K562 (cell line): ENCODE measurements around the gene RNF6. TPM values are rescaled to one million over a fixed set of nuclear protein-coding genes. Genes with fewer than 3 reads are reported as not detected.

ENCODE experiments used
- ARID1B ChIP-seq: fragments of 450-650 bp; IDR thresholded peaks from 2 replicates; pipeline ENCODE4 v1.6.1; 2016; ENCODE audit warnings: antibody characterized with exemption, mild to moderate bottlenecking, inconsistent platforms
- ASH1L ChIP-seq: fragments of 450-650 bp; IDR thresholded peaks from 2 replicates; pipeline ENCODE4 v1.6.1; 2018; ENCODE audit warnings: borderline replicate concordance, mild to moderate bottlenecking, low read depth; ENCODE audit not compliant: partially characterized antibody
- ESRRB ChIP-seq: fragments of 250-450 bp; sonication (Bioruptor Pico); IDR thresholded peaks from 2 replicates; pipeline ENCODE4 v1.5.0; 2020; ENCODE audit warnings: mild to moderate bottlenecking, moderate library complexity, borderline replicate concordance
- FOSL1 ChIP-seq: fragments of 200-800 bp; sonication (Bioruptor generic); conservative IDR thresholded peaks from 2 replicates; pipeline ENCODE4 v1.6.1; 2016; ENCODE audit warnings: missing genetic modification characterization, missing compliant biosample characterization
- KDM1A ChIP-seq, 2 experiments: fragments of 450-650 bp; IDR thresholded peaks; 2 replicates each; pipeline ENCODE4 v1.6.1; 2016; ENCODE audit warnings: mild to moderate bottlenecking in 2 of 2
- PRMT5 ChIP-seq: sonication (generic); formaldehyde crosslinking; IDR thresholded peaks from 2 replicates; pipeline ENCODE4 v1.5.0; 2020; ENCODE audit warnings: missing genetic modification reagents
- RCOR1 ChIP-seq, 2 experiments: IDR thresholded peaks; 2 replicates each; pipeline ENCODE4 v1.6.1; 2012; ENCODE audit warnings: low read depth in 2 of 2, low read length in 2 of 2, borderline replicate concordance in 1 of 2, improper control_type of control experiment in 1 of 2
- TBL1XR1 ChIP-seq, 2 experiments: IDR thresholded peaks; 2 replicates each; pipeline ENCODE4 v1.6.1; 2012; ENCODE audit warnings: improper control_type of control experiment in 2 of 2, low read length in 2 of 2, mild to moderate bottlenecking in 1 of 2
- TBP ChIP-seq: optimal IDR thresholded peaks from 2 replicates; pipeline ENCODE3; 2011; ENCODE audit warnings: low read depth, low read length, improper control_type of control experiment
- ZBTB1 ChIP-seq: sonication (generic); formaldehyde crosslinking; IDR thresholded peaks from 2 replicates; pipeline ENCODE4 v1.8.1; 2023; ENCODE audit warnings: missing genetic modification reagents, low read depth, mild to moderate bottlenecking, borderline replicate concordance
- ZBTB8A ChIP-seq: fragments of 450-650 bp; IDR thresholded peaks from 2 replicates; pipeline ENCODE4 v1.6.1; 2018; ENCODE audit warnings: mild to moderate bottlenecking, moderate library complexity; ENCODE audit not compliant: partially characterized antibody
- ZKSCAN1 ChIP-seq: fragments of 150-350 bp; IDR thresholded peaks from 2 replicates; pipeline ENCODE4 v1.6.1; 2016; ENCODE audit warnings: low read depth, low read length
- ZNF431 ChIP-seq: sonication (generic); formaldehyde crosslinking; IDR thresholded peaks from 2 replicates; pipeline ENCODE4 v1.8.0; 2022; ENCODE audit warnings: mild to moderate bottlenecking, missing genetic modification reagents
- polyA plus RNA-seq, 8 experiments: library from polyadenylated mRNA; depleted of rRNA in 4 of 8; stranded (reverse) in 5 of 8; unstranded in 3 of 8; fragments of >200 nt; fragmentation: Nextera tagmentation in 2 of 8; fragmentation: Illumina TruSeq in 1 of 8; extraction: Ambion mirVana in 2 of 8; extraction: Trizol in 1 of 8; gene quantifications; 2 replicates each; pipeline versions ENCODE4 v1.2.1 to v1.2.3, GENCODE V29; 2011 to 2014; ENCODE audit warnings: inconsistent platforms in 1 of 8, missing spikeins in 1 of 8
- total RNA-seq, 7 experiments: library from RNA; depleted of rRNA in 6 of 7; stranded (reverse); fragments of >200 nt in 6 of 7; fragmentation: Illumina TruSeq in 2 of 7; extraction: Trizol in 2 of 7; gene quantifications; 2 replicates each; pipeline versions ENCODE4 v1.2.1 to v1.2.3, GENCODE V29; 2011 to 2021; ENCODE audit warnings: low replicate concordance in 1 of 7
- TF ChIP-seq, protein P1 (sequence below): sonication (generic); formaldehyde crosslinking; IDR thresholded peaks from 2 replicates; pipeline ENCODE4 v1.8.0; 2023; ENCODE audit warnings: mild to moderate bottlenecking, missing genetic modification reagents
- TF ChIP-seq, protein P2 (sequence below): fragments of 450-650 bp; formaldehyde crosslinking; IDR thresholded peaks from 2 replicates; pipeline ENCODE4 v1.4.0; 2020; ENCODE audit warnings: mild to moderate bottlenecking, moderate library complexity
- TF ChIP-seq, protein P3 (sequence below): fragments of 250-450 bp; sonication (Bioruptor Pico); IDR thresholded peaks from 2 replicates; pipeline ENCODE4 v1.5.0; 2021; ENCODE audit warnings: mild to moderate bottlenecking, borderline replicate concordance
- TF ChIP-seq, protein P4 (sequence below): sonication (generic); formaldehyde crosslinking; IDR thresholded peaks from 2 replicates; pipeline ENCODE4 v1.8.1; 2022; ENCODE audit warnings: missing genetic modification reagents
- TF ChIP-seq, protein P5 (sequence below): sonication (generic); formaldehyde crosslinking; IDR thresholded peaks from 2 replicates; pipeline ENCODE4 v1.8.0; 2022; ENCODE audit warnings: mild to moderate bottlenecking, missing genetic modification reagents
- TF ChIP-seq, protein P6 (sequence below): fragments of 250-450 bp; sonication (Bioruptor Pico); IDR thresholded peaks from 2 replicates; pipeline ENCODE4 v1.8.0; 2021; ENCODE audit warnings: moderate library complexity, mild to moderate bottlenecking, inconsistent platforms

RNF6 gene
- total and polyA plus RNA-seq, 9 of the 15 experiments (the other 6 are each of a cell fraction or from before 2014, with no cell fraction given), result 12.0 to 31.4 (median 22.3) TPM

DNA sequence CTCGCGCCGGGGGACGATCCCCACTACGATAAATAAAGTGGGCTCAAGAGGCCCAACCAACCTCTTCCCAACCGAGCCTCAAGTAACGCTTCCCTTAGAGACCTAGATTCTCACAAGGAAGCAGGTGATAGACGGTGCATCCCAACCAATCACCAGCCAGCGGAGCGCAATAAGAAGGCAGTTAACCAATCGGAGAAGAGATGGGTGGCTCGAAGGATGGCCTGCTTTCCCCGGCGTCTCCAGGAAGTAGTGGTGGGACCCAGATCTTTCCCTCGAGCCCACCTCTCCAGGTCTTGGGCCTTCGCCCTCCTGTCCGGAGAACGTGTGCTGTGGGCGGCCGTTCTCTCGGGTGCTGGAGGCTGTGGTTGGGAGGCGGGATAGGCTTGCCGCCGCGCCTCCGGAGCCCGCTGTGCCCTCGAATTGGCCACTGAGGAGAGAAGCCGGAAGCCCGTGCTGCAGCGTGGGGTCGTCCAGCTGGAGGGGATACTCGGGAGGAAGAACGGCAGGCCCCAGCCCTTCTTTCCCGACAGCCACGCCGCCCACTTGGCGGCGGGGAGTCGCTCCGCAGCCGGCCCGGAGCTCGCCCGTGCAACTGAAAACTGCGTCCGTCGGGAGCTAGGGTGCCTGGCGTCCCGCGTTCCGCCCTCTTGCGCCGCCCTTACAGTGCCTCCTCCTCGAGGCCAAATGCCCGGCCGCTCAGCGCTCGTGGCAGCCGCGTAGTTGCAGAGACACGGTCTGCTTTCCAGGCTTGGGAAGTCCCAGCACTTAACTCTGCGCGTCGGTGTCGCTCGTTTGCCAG, at the start of gene RNF6 (continued):
- TF ChIP-seq FOSL1 (tag), result no peak
- TF ChIP-seq, protein P1, sequence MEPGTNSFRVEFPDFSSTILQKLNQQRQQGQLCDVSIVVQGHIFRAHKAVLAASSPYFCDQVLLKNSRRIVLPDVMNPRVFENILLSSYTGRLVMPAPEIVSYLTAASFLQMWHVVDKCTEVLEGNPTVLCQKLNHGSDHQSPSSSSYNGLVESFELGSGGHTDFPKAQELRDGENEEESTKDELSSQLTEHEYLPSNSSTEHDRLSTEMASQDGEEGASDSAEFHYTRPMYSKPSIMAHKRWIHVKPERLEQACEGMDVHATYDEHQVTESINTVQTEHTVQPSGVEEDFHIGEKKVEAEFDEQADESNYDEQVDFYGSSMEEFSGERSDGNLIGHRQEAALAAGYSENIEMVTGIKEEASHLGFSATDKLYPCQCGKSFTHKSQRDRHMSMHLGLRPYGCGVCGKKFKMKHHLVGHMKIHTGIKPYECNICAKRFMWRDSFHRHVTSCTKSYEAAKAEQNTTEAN (CRISPR knock-in tag), result no peak
- TF ChIP-seq KDM1A (IDR thresholded peaks at IDR 0.05), result no peak
- 0 out of 2 replicates have a peak, but pooled peaks have one; percentile 32 for TF ChIP-seq ZNF431 (CRISPR knock-in tag)
- TF ChIP-seq, protein P2, sequence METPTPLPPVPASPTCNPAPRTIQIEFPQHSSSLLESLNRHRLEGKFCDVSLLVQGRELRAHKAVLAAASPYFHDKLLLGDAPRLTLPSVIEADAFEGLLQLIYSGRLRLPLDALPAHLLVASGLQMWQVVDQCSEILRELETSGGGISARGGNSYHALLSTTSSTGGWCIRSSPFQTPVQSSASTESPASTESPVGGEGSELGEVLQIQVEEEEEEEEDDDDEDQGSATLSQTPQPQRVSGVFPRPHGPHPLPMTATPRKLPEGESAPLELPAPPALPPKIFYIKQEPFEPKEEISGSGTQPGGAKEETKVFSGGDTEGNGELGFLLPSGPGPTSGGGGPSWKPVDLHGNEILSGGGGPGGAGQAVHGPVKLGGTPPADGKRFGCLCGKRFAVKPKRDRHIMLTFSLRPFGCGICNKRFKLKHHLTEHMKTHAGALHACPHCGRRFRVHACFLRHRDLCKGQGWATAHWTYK, result peak; percentile 57; the same call in 1 of the 2 replicates
- TF ChIP-seq, protein P3, sequence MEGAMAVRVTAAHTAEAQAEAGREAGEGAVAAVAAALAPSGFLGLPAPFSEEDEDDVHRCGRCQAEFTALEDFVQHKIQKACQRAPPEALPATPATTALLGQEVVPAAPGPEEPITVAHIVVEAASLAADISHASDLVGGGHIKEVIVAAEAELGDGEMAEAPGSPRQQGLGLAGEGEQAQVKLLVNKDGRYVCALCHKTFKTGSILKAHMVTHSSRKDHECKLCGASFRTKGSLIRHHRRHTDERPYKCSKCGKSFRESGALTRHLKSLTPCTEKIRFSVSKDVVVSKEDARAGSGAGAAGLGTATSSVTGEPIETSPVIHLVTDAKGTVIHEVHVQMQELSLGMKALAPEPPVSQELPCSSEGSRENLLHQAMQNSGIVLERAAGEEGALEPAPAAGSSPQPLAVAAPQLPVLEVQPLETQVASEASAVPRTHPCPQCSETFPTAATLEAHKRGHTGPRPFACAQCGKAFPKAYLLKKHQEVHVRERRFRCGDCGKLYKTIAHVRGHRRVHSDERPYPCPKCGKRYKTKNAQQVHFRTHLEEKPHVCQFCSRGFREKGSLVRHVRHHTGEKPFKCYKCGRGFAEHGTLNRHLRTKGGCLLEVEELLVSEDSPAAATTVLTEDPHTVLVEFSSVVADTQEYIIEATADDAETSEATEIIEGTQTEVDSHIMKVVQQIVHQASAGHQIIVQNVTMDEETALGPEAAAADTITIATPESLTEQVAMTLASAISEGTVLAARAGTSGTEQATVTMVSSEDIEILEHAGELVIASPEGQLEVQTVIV (CRISPR knock-in tag), result no peak
- TF ChIP-seq TBP, result peak; percentile 91
- TF ChIP-seq ZBTB8A, result no peak
- TF ChIP-seq, protein P4, sequence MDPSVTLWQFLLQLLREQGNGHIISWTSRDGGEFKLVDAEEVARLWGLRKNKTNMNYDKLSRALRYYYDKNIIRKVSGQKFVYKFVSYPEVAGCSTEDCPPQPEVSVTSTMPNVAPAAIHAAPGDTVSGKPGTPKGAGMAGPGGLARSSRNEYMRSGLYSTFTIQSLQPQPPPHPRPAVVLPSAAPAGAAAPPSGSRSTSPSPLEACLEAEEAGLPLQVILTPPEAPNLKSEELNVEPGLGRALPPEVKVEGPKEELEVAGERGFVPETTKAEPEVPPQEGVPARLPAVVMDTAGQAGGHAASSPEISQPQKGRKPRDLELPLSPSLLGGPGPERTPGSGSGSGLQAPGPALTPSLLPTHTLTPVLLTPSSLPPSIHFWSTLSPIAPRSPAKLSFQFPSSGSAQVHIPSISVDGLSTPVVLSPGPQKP, result no peak
- no peak for TF ChIP-seq RCOR1 (IDR thresholded peaks at IDR 0.05; ENCODE audit: borderline replicate concordance in 1 of 2, low read depth in 2 of 2, low read length in 2 of 2)
- no peak for TF ChIP-seq PRMT5 (CRISPR knock-in tag)
- TF ChIP-seq, protein P5, sequence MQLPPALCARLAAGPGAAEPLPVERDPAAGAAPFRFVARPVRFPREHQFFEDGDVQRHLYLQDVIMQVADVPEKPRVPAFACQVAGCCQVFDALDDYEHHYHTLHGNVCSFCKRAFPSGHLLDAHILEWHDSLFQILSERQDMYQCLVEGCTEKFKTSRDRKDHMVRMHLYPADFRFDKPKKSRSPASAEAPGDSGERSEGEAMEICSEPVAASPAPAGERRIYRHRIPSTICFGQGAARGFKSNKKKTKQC (CRISPR knock-in tag), result peak; percentile 54; the same call in 1 of the 2 replicates
- TF ChIP-seq ZKSCAN1, result no peak
- TF ChIP-seq, protein P6, sequence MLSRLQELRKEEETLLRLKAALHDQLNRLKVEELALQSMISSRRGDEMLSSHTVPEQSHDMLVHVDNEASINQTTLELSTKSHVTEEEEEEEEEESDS (CRISPR knock-in tag), result no peak
- no peak for TF ChIP-seq TBL1XR1 (IDR thresholded peaks at IDR 0.05; ENCODE audit: low read length in 2 of 2)
- TF ChIP-seq ZBTB1 (CRISPR knock-in tag), result no peak
- no peak for TF ChIP-seq ESRRB (CRISPR knock-in tag)
- peak; percentile 90 for TF ChIP-seq ASH1L
- no peak for TF ChIP-seq ARID1B
